Astrocyte (in vitro differentiated cells and primary cell): ENCODE results near the gene ENTHD1.

Experiments used
- CTCF ChIP-seq: IDR thresholded peaks from 2 replicates; pipeline ENCODE4 v1.5.1; 2011; ENCODE audit warnings: low read depth, mild to moderate bottlenecking, inconsistent platforms, low read length, moderate library complexity; ENCODE audit not compliant: insufficient read depth
- EZH2 ChIP-seq: IDR thresholded peaks from 2 replicates; pipeline ENCODE4 v1.6.1; 2012; ENCODE audit warnings: mild to moderate bottlenecking, low read length, inconsistent platforms; ENCODE audit not compliant: insufficient read depth

GRCh38 chr22:39710380-39711150 is 183.0 kb downstream of the ENTHD1 start:
- TF ChIP-seq CTCF (no peak), EZH2 (no peak)
